Transverse colon (tissue), 4 donors: Measurements from ENCODE around the gene FAM120B. TPM values are rescaled to one million over a fixed set of nuclear protein-coding genes. Genes with fewer than 3 reads are reported as not detected.

Source experiments
- DNase-seq: peaks from one replicate; pipeline ENCODE4 v3.0.0-alpha.2; 2019
- H3K27ac ChIP-seq, 4 donors: fragments of 200-600 bp; sonication (generic); 2 replicates each; pipeline ENCODE4 v1.5.1; 2016 to 2018; ENCODE audit warnings: inconsistent platforms in 4 of 4
- H3K27me3 ChIP-seq: fragments of 200-600 bp; sonication (generic); 2 replicates; pipeline ENCODE4 v1.5.1; 2017; ENCODE audit warnings: inconsistent platforms
- H3K36me3 ChIP-seq, 4 donors: fragments of 200-600 bp; sonication (generic); 2 replicates each; pipeline ENCODE4 v1.5.1; 2017 to 2019; ENCODE audit warnings: inconsistent platforms in 4 of 4
- H3K4me1 ChIP-seq, 4 donors: fragments of 200-600 bp; sonication (generic); 2 replicates each; pipeline ENCODE4 v1.5.1; 2017 to 2020; ENCODE audit warnings: inconsistent platforms in 4 of 4
- H3K4me3 ChIP-seq, 4 donors: fragments of 200-600 bp; sonication (generic); 1 replicate in 1 of 4; 2 replicates in 3 of 4; pipeline versions ENCODE4 v1.5.1 to v1.6.1; 2017 to 2019; ENCODE audit warnings: inconsistent platforms in 4 of 4
- H3K9me3 ChIP-seq, 2 donors: fragments of 200-600 bp; sonication (generic); 2 replicates each; pipeline ENCODE4 v1.5.1; 2017 to 2019; ENCODE audit warnings: inconsistent platforms in 2 of 2
- EP300 ChIP-seq: sonication (generic); formaldehyde crosslinking; IDR thresholded peaks from one replicate; pipeline ENCODE4 v1.6.1; 2017; ENCODE audit warnings: antibody characterized with exemption, low read depth
- POLR2A ChIP-seq: fragments of 450-650 bp; IDR thresholded peaks from one replicate; pipeline ENCODE4 v1.6.1; 2016; ENCODE audit warnings: antibody characterized with exemption, mild to moderate bottlenecking, moderate library complexity
- POLR2AphosphoS5 ChIP-seq, 3 donors: sonication (generic); formaldehyde crosslinking; IDR thresholded peaks; one replicate each; pipeline ENCODE4 v1.6.1; 2016; ENCODE audit warnings: antibody characterized with exemption in 3 of 3
- WGBS, 2 donors: methylation state at CpG; one replicate each; pipeline ENCODE4 v1.1.5; 2018; ENCODE audit warnings: low coverage in 1 of 2; 5-methylcytosine and 5-hydroxymethylcytosine counted together
- in situ Hi-C, 4 donors: fragments of 200-750 bp; cut with MboI; loops; one replicate each; pipeline versions ENCODE4 v1.15.0 to v1.15.1; 2017; ENCODE audit warnings: low sequenced_read_pairs in 3 of 4, low pct_ligation_motif_present in 1 of 4, low pct_unique_long_range_greater_than_20kb in 1 of 4
- intact Hi-C: fragments of 100-400 bp; cut with DNase I; formaldehyde crosslinking; loops from one replicate; pipeline ENCODE4 v1.15.1; 2023; ENCODE audit warnings: low total_unique reads
- total RNA-seq, 4 donors: library from RNA; depleted of rRNA; stranded (reverse); fragments of >200 nt; gene quantifications; one replicate each; pipeline ENCODE4 v1.1.0, GENCODE V29; 2016
- TF ChIP-seq, protein P1 (sequence below), 5 experiments: fragments of 200-600 bp in 3 of 5; fragments of 450-650 bp in 2 of 5; sonication (generic) in 3 of 5; IDR thresholded peaks; 1 replicate in 2 of 5; 2 replicates in 3 of 5; pipeline ENCODE4 v1.5.1; 2016 to 2017; ENCODE audit warnings: antibody characterized with exemption in 5 of 5, inconsistent platforms in 3 of 5, mild to moderate bottlenecking in 2 of 5, moderate library complexity in 1 of 5

FAM120B gene
- total RNA-seq, 4 donors from 2014 or later, result 24.7 to 35.9 (median 26.7) TPM

DNA sequence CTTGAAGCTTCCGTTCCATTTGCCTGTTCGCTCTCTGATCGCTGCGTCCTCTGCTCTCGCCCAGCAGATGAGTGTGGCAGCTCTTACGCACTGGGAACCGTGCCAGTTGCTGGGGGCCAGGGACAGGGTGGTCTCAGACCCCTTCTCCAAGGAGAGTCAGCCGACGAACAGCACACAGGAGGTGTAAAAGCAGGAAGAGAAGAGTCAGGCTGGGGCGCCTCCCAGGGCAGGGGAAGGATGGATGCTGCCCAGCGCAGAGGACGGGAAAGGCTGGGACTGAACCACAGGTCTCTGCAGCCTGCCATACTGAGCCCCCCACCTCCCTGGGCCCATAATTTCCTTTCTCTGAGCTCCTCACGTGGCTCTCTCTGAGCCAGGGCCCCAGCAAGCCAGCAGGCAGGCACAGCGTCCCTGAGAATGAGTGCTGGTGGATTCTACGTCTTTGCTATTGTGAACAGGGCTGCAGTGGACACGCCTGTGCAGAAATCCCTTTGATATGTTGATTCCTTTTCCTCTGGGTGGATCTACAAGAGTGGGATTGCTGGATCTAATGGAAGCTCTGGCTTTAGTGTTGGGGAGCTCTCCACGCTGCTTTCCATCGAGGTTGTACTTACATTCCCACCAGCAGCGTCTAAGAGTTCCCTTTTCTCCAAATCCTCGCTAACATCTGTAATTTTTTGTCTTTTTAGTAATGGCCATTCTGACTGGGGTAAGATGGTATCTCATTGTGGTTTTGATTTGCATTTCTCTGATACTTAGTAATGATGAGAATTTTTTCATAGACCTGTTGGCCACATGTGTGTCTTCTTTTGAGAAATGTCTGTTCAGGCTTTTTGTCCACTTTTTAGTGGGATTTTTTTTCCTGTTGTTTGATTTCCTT, 142.4 kb downstream of the FAM120B start:
- intact Hi-C loops (no loop called here), in situ Hi-C loops (no loop called here)
- 81 to 83% methylated on average over 5 to 20 of the region's 20 CpGs for WGBS, 2 donors
- Histone ChIP-seq H3K4me3 (no peak overlapping the region), H3K27me3 (no peaks in the 10 kb centered on the region), H3K27ac (no peak overlapping the region), H3K36me3 (no peaks in the 10 kb centered on the region), H3K9me3 (no peaks in the 10 kb centered on the region), H3K4me1 (no peaks in the 10 kb centered on the region)
- DNase-seq, result no peak
- TF ChIP-seq, protein P1, sequence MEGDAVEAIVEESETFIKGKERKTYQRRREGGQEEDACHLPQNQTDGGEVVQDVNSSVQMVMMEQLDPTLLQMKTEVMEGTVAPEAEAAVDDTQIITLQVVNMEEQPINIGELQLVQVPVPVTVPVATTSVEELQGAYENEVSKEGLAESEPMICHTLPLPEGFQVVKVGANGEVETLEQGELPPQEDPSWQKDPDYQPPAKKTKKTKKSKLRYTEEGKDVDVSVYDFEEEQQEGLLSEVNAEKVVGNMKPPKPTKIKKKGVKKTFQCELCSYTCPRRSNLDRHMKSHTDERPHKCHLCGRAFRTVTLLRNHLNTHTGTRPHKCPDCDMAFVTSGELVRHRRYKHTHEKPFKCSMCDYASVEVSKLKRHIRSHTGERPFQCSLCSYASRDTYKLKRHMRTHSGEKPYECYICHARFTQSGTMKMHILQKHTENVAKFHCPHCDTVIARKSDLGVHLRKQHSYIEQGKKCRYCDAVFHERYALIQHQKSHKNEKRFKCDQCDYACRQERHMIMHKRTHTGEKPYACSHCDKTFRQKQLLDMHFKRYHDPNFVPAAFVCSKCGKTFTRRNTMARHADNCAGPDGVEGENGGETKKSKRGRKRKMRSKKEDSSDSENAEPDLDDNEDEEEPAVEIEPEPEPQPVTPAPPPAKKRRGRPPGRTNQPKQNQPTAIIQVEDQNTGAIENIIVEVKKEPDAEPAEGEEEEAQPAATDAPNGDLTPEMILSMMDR (IDR thresholded peaks at IDR 0.05), result no peak
- TF ChIP-seq POLR2A (no peak), EP300 (no peak), POLR2AphosphoS5 (IDR thresholded peaks at IDR 0.05) (no peak)

DNA sequence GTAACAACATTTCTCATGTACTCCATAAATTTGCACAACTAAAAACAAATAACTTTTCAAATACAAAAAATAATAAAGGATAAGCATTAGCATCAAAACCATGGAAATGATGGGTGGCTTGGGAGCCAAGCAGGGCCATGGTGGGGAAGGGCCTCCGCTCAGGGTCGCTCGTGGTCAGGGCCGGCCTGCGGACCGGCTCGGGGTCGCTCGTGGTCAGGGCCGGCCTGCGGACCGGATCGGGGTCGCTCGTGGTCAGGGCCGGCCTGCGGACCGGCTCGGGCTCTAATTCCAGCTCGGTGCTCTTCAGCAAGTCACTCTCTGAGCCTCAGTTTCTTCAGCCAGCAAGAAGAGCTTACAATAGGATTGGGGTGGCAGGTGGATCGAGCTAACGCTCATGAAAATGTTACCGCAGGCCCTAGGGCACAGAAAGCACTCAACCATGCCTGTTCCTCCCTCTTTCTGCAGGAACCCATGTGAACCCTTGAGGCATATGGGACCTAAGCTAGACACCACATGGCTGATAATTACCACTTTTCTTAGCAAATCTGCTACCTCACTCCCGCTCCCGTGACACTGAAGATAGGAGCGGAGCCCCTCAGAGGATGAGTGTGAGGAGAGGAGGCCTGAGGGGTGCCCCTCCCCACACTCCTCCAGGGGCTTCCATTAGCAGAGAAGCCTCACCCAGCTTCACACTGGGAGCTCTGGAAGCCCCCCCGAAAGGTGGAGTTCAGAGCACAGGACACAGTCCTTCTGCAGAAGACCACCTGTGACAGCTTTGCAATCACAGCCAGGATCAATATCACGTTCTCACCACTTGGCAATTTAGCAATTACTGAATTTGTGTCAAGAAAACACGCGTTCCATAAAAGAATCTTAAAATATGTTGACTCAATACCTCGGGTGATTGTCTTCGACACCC, 143.5 kb downstream of the FAM120B start:
- H3K4me1 ChIP-seq, result no peaks in the 10 kb centered on the region
- H3K27me3 ChIP-seq, result no peaks in the 10 kb centered on the region
- H3K27ac ChIP-seq, result no peak overlapping the region
- in situ Hi-C loops (no loop called here), intact Hi-C loops (no loop called here)
- no peaks in the 10 kb centered on the region for H3K9me3 ChIP-seq
- 84 to 94% methylated on average over 6 to 32 of the region's 32 CpGs for WGBS, 2 donors
- DNase-seq, result no peak
- no peak for TF ChIP-seq EP300
- no peak for TF ChIP-seq POLR2AphosphoS5 (IDR thresholded peaks at IDR 0.05)
- TF ChIP-seq, protein P1 (IDR thresholded peaks at IDR 0.05), result no peak
- no peak for TF ChIP-seq POLR2A
- no peak overlapping the region for H3K4me3 ChIP-seq
- H3K36me3 ChIP-seq, result no peaks in the 10 kb centered on the region

DNA sequence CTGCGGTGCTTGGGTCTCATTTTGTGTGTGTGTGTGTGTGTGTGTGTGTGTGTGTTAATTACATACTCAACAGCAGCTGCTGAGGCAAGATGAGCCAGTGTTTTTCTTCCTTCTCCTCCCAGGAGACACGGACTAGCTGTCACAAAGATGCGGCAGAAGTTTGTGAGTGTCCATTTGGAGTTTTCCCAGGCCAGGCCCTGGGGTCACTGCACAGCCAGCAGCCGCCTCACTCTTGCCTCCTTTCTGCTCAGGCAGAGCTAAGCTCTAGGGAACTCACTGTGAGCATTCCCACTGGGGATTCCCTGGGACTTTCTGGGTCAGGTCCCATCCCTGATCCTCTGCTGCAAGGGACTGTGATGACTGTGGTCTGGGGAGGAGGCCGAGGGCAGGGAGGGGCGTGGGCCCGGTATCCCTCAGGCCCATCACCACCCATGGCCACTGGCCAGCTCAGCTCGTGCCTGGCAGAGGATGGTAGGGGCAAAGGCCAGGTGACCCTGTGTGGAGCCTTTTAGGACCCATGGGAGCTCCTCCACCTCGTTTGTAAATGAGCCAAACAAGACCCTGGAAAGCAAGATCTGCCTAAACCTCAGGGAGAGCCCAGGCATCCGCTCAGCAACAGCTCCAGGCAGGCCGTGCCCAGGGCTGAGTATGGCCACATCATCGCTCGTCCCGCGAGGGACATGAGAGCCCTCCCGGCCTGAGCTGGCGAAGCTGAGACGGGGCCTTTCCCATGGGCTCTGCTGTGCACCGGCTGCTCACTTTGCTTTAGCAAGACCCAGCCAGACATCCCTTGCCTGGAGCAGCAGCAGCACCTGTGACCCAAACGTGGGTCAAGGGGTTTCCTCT, 144.6 kb downstream of the FAM120B start:
- WGBS, 2 donors, result 84% methylated on average over 20 of the region's 20 CpGs; no CpG with 5 or more reads in 1 of the 2 donors
- in situ Hi-C loops, result no loop called here
- H3K9me3 ChIP-seq, result no peaks in the 10 kb centered on the region
- H3K4me1 ChIP-seq, result no peaks in the 10 kb centered on the region
- no peaks in the 10 kb centered on the region for H3K36me3 ChIP-seq
- no peak overlapping the region for H3K4me3 ChIP-seq
- H3K27ac ChIP-seq, result no peak overlapping the region
- intact Hi-C loops, result no loop called here
- no peak for TF ChIP-seq POLR2A
- no peak for TF ChIP-seq EP300
- TF ChIP-seq, protein P1 (IDR thresholded peaks at IDR 0.05), result no peak
- no peak for TF ChIP-seq POLR2AphosphoS5 (IDR thresholded peaks at IDR 0.05)
- H3K27me3 ChIP-seq, result no peaks in the 10 kb centered on the region
- DNase-seq, result no peak
